Loucy (cell line): ENCODE measurements around the gene NSFL1C.

Experiments
- H2AFZ ChIP-seq: fragments of 200-600 bp; sonication (generic); 2 replicates; pipeline ENCODE4 v1.6.0; 2016; ENCODE audit warnings: antibody characterized with exemption, mild to moderate bottlenecking, low read length, moderate library complexity
- H3F3A ChIP-seq: fragments of 200-600 bp; 2 replicates; pipeline ENCODE4 v1.6.0; 2016; ENCODE audit warnings: antibody characterized with exemption, low read depth, mild to moderate bottlenecking
- H3K27me3 ChIP-seq: fragments of 200-600 bp; sonication (generic); 2 replicates; pipeline ENCODE4 v1.6.1; 2014; ENCODE audit warnings: low read length, mild to moderate bottlenecking; ENCODE audit not compliant: insufficient read depth, poor library complexity, severe bottlenecking
- H3K36me3 ChIP-seq: fragments of 200-600 bp; sonication (generic); 2 replicates; pipeline ENCODE4 v1.6.1; 2016; ENCODE audit warnings: low read length; ENCODE audit not compliant: insufficient read depth
- H3K4me1 ChIP-seq: fragments of 200-600 bp; sonication (generic); 2 replicates; pipeline ENCODE4 v1.5.1; 2014; ENCODE audit warnings: low read length, mild to moderate bottlenecking; ENCODE audit not compliant: insufficient read depth, poor library complexity, severe bottlenecking
- H3K4me2 ChIP-seq: fragments of 200-600 bp; sonication (generic); 2 replicates; pipeline ENCODE4 v1.6.0; 2014; ENCODE audit warnings: antibody characterized with exemption, low read length, low read depth, mild to moderate bottlenecking; ENCODE audit not compliant: poor library complexity, severe bottlenecking
- H3K4me3 ChIP-seq: fragments of 200-600 bp; sonication (generic); 2 replicates; pipeline ENCODE4 v1.5.1; 2014; ENCODE audit warnings: low read length, mild to moderate bottlenecking, mixed read lengths; ENCODE audit not compliant: poor library complexity, severe bottlenecking
- H3K79me2 ChIP-seq: fragments of 200-600 bp; sonication (generic); 2 replicates; pipeline ENCODE4 v1.6.1; 2014; ENCODE audit warnings: low read length; ENCODE audit not compliant: insufficient read depth
- H3K9ac ChIP-seq: fragments of 200-600 bp; sonication (generic); 2 replicates; pipeline ENCODE4 v1.6.0; 2014; ENCODE audit warnings: mild to moderate bottlenecking, low read depth, low read length, moderate library complexity; ENCODE audit not compliant: poor library complexity, severe bottlenecking
- H3K9me2 ChIP-seq: fragments of 200-600 bp; sonication (generic); replicated peaks from 2 replicates; pipeline ENCODE4 v1.6.1; 2016; ENCODE audit warnings: low read depth, low read length, mixed read lengths
- H3K9me3 ChIP-seq: fragments of 200-600 bp; sonication (generic); 2 replicates; pipeline ENCODE4 v1.6.1; 2014; ENCODE audit warnings: mild to moderate bottlenecking, antibody characterized with exemption, low read length, low read depth; ENCODE audit not compliant: insufficient read depth
- H4K20me1 ChIP-seq: fragments of 200-600 bp; sonication (generic); 2 replicates; pipeline ENCODE4 v1.6.0; 2014; ENCODE audit warnings: antibody characterized with exemption, low read length, mild to moderate bottlenecking; ENCODE audit not compliant: insufficient read depth, poor library complexity, severe bottlenecking
- CTCF ChIP-seq: fragments of 200-600 bp; sonication (generic); conservative IDR thresholded peaks from 2 replicates; pipeline ENCODE4 v1.5.1; 2014; ENCODE audit warnings: mild to moderate bottlenecking, antibody characterized with exemption, low read length
- EZH2phosphoT487 ChIP-seq: fragments of 200-600 bp; IDR thresholded peaks from 2 replicates; pipeline ENCODE4 v1.6.1; 2018; ENCODE audit warnings: antibody characterized with exemption, mild to moderate bottlenecking, moderate library complexity, borderline replicate concordance

The NSFL1C gene

DNA sequence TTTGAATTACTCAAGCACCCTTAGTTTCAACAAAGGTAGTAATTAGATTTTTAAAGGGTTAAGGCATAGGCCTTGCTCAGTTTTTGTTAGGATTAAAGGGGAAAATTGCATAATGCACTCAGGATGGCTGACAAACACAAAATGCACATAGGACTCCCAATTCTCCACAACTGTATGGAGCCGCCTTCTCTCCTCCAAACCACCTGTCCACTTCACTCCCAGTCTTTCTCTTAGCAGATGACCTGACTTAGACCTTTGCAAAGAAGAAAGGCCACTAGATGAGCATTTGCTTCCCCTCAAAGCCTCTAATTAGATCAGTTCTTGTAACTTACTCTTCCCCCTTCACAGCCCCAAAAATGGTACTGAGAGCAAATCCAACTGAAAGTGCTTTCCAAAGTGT, 20.1 kb downstream of the NSFL1C start:
- no peaks in the 10 kb centered on the region for H4K20me1 ChIP-seq
- H3K79me2 ChIP-seq: no peaks in the 10 kb centered on the region
- no peaks in the 10 kb centered on the region for H3F3A ChIP-seq
- TF ChIP-seq CTCF: no peak
- TF ChIP-seq EZH2phosphoT487: no peak
- no peak overlapping the region for H3K4me3 ChIP-seq
- H3K4me1 ChIP-seq: no peaks in the 10 kb centered on the region
- H3K36me3 ChIP-seq: peaks cover 98% of the 10 kb centered on the region
- no peaks in the 10 kb centered on the region for H3K27me3 ChIP-seq
- no peak overlapping the region for H3K9ac ChIP-seq
- peaks cover 12% of the 10 kb centered on the region; the same call in 1 of the 2 replicates for H3K9me3 ChIP-seq
- H3K9me2 ChIP-seq: no peaks in the 10 kb centered on the region
- H2AFZ ChIP-seq: no peak overlapping the region
- no peak overlapping the region for H3K4me2 ChIP-seq

DNA sequence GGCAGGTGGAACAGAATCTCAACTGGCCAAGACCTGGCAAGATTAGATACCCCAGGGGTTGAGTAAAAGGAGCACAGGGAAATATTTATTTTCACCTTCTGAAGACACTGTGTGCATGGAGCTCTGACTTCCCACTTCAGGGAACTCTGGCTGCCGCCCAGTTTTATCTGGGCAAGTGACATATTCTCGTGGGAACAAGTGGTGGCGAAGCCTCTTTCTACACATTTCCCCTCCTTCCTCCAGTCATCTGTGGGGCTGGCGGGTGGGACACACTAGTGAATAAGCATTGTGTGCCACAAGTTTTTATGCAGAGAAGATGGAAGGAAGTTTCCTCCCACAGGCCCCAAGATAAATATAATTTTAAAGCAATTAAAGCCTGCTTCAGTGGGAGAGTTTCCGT, 23.6 kb downstream of the NSFL1C start:
- H3K9me2 ChIP-seq: no peaks in the 10 kb centered on the region
- H2AFZ ChIP-seq: no peak overlapping the region
- H3K9ac ChIP-seq: no peak overlapping the region
- H3K4me3 ChIP-seq: no peak overlapping the region
- no peaks in the 10 kb centered on the region for H4K20me1 ChIP-seq
- peaks cover 4% of the 10 kb centered on the region for H3K4me1 ChIP-seq
- peaks cover 63% of the 10 kb centered on the region; the same call in 1 of the 2 replicates for H3K36me3 ChIP-seq
- no peaks in the 10 kb centered on the region for H3K27me3 ChIP-seq
- H3K79me2 ChIP-seq: no peaks in the 10 kb centered on the region
- no peaks in the 10 kb centered on the region for H3F3A ChIP-seq
- TF ChIP-seq EZH2phosphoT487 (no peak), CTCF (no peak)
- H3K4me2 ChIP-seq: no peak overlapping the region
- no peaks in the 10 kb centered on the region for H3K9me3 ChIP-seq

- Histone ChIP-seq H3K9ac (no peak overlapping the region), H4K20me1 (no peaks in the 10 kb centered on the region), H3K4me2 (no peak overlapping the region), H3K4me3 (no peak overlapping the region), H3K36me3 (peaks cover 57% of the 10 kb centered on the region; the same call in 1 of the 2 replicates), H3K27me3 (no peaks in the 10 kb centered on the region), H3F3A (no peaks in the 10 kb centered on the region), H2AFZ (no peak overlapping the region), H3K4me1 (peaks cover 4% of the 10 kb centered on the region), H3K9me2 (no peaks in the 10 kb centered on the region), H3K79me2 (no peaks in the 10 kb centered on the region), H3K9me3 (no peaks in the 10 kb centered on the region)
- TF ChIP-seq EZH2phosphoT487 (no peak), CTCF (no peak)
Measured at GRCh38 chr20:1442304-1442703, 24.3 kb downstream of the NSFL1C start.
